Neuronal stem cell (in vitro differentiated cells): ENCODE data around the gene SMCP.

Experiments used
- DNase-seq: peaks from one replicate; pipeline ENCODE4 v3.0.0-alpha.2; 2013; ENCODE audit warnings: low spot score
- H2AFZ ChIP-seq: one replicate; pipeline ENCODE4 v1.6.1; 2013; ENCODE audit warnings: mild to moderate bottlenecking, low read length, inconsistent platforms
- H2AK5ac ChIP-seq: 2 replicates; pipeline ENCODE4 v1.6.1; 2013; ENCODE audit warnings: low read depth, mild to moderate bottlenecking, inconsistent platforms, low read length, moderate library complexity, mixed read lengths
- H2BK120ac ChIP-seq: 2 replicates; pipeline ENCODE4 v1.6.1; 2013; ENCODE audit warnings: low read depth, mild to moderate bottlenecking, inconsistent platforms, low read length, moderate library complexity, mixed read lengths
- H2BK12ac ChIP-seq: one replicate; pipeline ENCODE4 v1.6.1; 2013; ENCODE audit warnings: low read length, inconsistent platforms
- H2BK15ac ChIP-seq: 2 replicates; pipeline ENCODE4 v1.6.1; 2013; ENCODE audit warnings: mild to moderate bottlenecking, low read length, inconsistent platforms, mixed read lengths
- H2BK5ac ChIP-seq: one replicate; pipeline ENCODE4 v1.6.1; 2013; ENCODE audit warnings: inconsistent platforms, mild to moderate bottlenecking, low read length, moderate library complexity
- H3K14ac ChIP-seq: one replicate; pipeline ENCODE4 v1.6.1; 2013; ENCODE audit warnings: low read length, inconsistent platforms
- H3K18ac ChIP-seq: 2 replicates; pipeline ENCODE4 v1.6.1; 2013; ENCODE audit warnings: low read length, inconsistent platforms
- H3K23ac ChIP-seq: 2 replicates; pipeline ENCODE4 v1.6.1; 2013; ENCODE audit warnings: low read depth, mild to moderate bottlenecking, mixed read lengths, low read length, inconsistent platforms; ENCODE audit not compliant: poor library complexity
- H3K27ac ChIP-seq: replicated peaks from 3 replicates; pipeline ENCODE4 v1.5.1; 2013; ENCODE audit warnings: low read length, inconsistent platforms
- H3K27me3 ChIP-seq, 3 experiments: 2 replicates each; pipeline ENCODE4 v1.6.1; 2013; ENCODE audit warnings: low read length in 3 of 3, mild to moderate bottlenecking in 2 of 3, inconsistent platforms in 1 of 3, low read depth in 1 of 3, mixed read lengths in 1 of 3, moderate library complexity in 1 of 3; ENCODE audit not compliant: control insufficient read depth in 3 of 3, insufficient read depth in 3 of 3
- H3K36me3 ChIP-seq, 2 donors: replicated peaks in 1 of 2; 2 replicates each; pipeline ENCODE4 v1.6.1; 2013; ENCODE audit warnings: low read length in 2 of 2; ENCODE audit not compliant: control insufficient read depth in 2 of 2, insufficient read depth in 2 of 2
- H3K4ac ChIP-seq: 2 replicates; pipeline ENCODE4 v1.6.1; 2013; ENCODE audit warnings: inconsistent platforms, mild to moderate bottlenecking, low read length, moderate library complexity
- H3K4me1 ChIP-seq, 2 donors: 1 replicate in 1 of 2; 2 replicates in 1 of 2; pipeline ENCODE4 v1.6.1; 2013; ENCODE audit warnings: low read length in 2 of 2, low read depth in 1 of 2; ENCODE audit not compliant: control insufficient read depth in 2 of 2, insufficient read depth in 1 of 2
- H3K4me2 ChIP-seq: one replicate; pipeline ENCODE4 v1.6.1; 2013; ENCODE audit warnings: mild to moderate bottlenecking, low read length, inconsistent platforms; ENCODE audit not compliant: insufficient read depth, poor library complexity, severe bottlenecking
- H3K4me3 ChIP-seq, 2 donors: 2 replicates each; pipeline ENCODE4 v1.5.1; 2013; ENCODE audit warnings: low read length in 2 of 2, mild to moderate bottlenecking in 2 of 2, inconsistent platforms in 1 of 2, moderate library complexity in 1 of 2
- H3K79me1 ChIP-seq: one replicate; pipeline ENCODE4 v1.6.1; 2013; ENCODE audit warnings: low read depth, mild to moderate bottlenecking, inconsistent platforms, low read length, moderate library complexity
- H3K9ac ChIP-seq: one replicate; pipeline ENCODE4 v1.6.1; 2013; ENCODE audit warnings: mild to moderate bottlenecking, low read depth, low read length, inconsistent platforms; ENCODE audit not compliant: poor library complexity
- H3K9me3 ChIP-seq, 2 donors: replicated peaks in 1 of 2; 2 replicates each; pipeline versions ENCODE3 to v1.6.1; 2013; ENCODE audit warnings: low read length in 2 of 2, mild to moderate bottlenecking in 2 of 2, inconsistent platforms in 1 of 2, low read depth in 1 of 2, mixed read lengths in 1 of 2, moderate library complexity in 1 of 2; ENCODE audit not compliant: control insufficient read depth in 2 of 2, insufficient read depth in 1 of 2
- H4K8ac ChIP-seq: one replicate; pipeline ENCODE4 v1.6.1; 2013; ENCODE audit warnings: low read depth, mild to moderate bottlenecking, inconsistent platforms, low read length, moderate library complexity
- H4K91ac ChIP-seq: one replicate; pipeline ENCODE4 v1.6.1; 2013; ENCODE audit warnings: low read length, low read depth, mild to moderate bottlenecking, inconsistent platforms; ENCODE audit not compliant: poor library complexity
- WGBS, 2 donors: extraction: QIAGEN DNeasy Blood & Tissue Kit; methylation state at CpG; one replicate each; pipeline ENCODE4 v1.1.7; 2013; ENCODE audit warnings: missing lambda C conversion rate in 2 of 2, mixed read lengths in 1 of 2; ENCODE audit not compliant: insufficient read length in 2 of 2, insufficient replicate concordance in 1 of 2; ENCODE audit errors: extremely low coverage in 2 of 2; 5-methylcytosine and 5-hydroxymethylcytosine counted together

SMCP gene

GRCh38 chr1:152884966-152885624 is 7.0 kb downstream of the SMCP start:
- H2AFZ ChIP-seq: no peak overlapping the region

GRCh38 chr1:152886085-152886484 is 8.0 kb downstream of the SMCP start:
- Histone ChIP-seq H3K27me3 (peaks cover 0 to 5% (median 0%) of the 10 kb centered on the region in 3 experiments), H3K36me3 (no peaks in the 10 kb centered on the region), H2BK5ac (no peak overlapping the region), H2AK5ac (no peak overlapping the region), H3K4ac (no peak overlapping the region), H3K9me3 (peaks cover 0 to 2% of the 10 kb centered on the region in 2 donors), H3K4me1 (no peaks in the 10 kb centered on the region), H3K27ac (no peak overlapping the region), H2BK15ac (no peak overlapping the region), H3K4me2 (no peak overlapping the region), H2AFZ (no peak overlapping the region), H2BK12ac (no peak overlapping the region), H3K4me3 (no peak overlapping the region), H3K14ac (no peak overlapping the region), H3K18ac (no peak overlapping the region), H2BK120ac (no peak overlapping the region), H3K23ac (no peak overlapping the region), H3K9ac (no peak overlapping the region), H4K91ac (no peak overlapping the region), H4K8ac (no peak overlapping the region), H3K79me1 (peaks cover 2% of the 10 kb centered on the region)
- DNase-seq: no peak
- no CpG with 5 or more reads among the region's 3 CpGs for WGBS, 2 donors

More at GRCh38 chr1:152884966-152885624, 7.0 kb downstream of the SMCP start:
- Histone ChIP-seq H3K9me3 (peaks cover 0 to 2% of the 10 kb centered on the region in 2 donors), H3K4me3 (no peak overlapping the region), H3K23ac (no peak overlapping the region), H3K4me1 (no peaks in the 10 kb centered on the region), H3K4ac (no peak overlapping the region), H2BK120ac (no peak overlapping the region), H2BK12ac (no peak overlapping the region), H4K8ac (no peak overlapping the region), H3K36me3 (no peaks in the 10 kb centered on the region), H3K4me2 (no peak overlapping the region), H2BK5ac (no peak overlapping the region), H2BK15ac (no peak overlapping the region), H3K79me1 (peaks cover 2% of the 10 kb centered on the region), H3K18ac (no peak overlapping the region), H3K27ac (no peak overlapping the region), H3K14ac (no peak overlapping the region), H2AK5ac (no peak overlapping the region), H3K9ac (no peak overlapping the region), H4K91ac (no peak overlapping the region), H3K27me3 (peaks cover 0 to 5% (median 0%) of the 10 kb centered on the region in 3 experiments)
- WGBS, 2 donors: no CpG with 5 or more reads among the region's 4 CpGs
- no peak for DNase-seq

DNA sequence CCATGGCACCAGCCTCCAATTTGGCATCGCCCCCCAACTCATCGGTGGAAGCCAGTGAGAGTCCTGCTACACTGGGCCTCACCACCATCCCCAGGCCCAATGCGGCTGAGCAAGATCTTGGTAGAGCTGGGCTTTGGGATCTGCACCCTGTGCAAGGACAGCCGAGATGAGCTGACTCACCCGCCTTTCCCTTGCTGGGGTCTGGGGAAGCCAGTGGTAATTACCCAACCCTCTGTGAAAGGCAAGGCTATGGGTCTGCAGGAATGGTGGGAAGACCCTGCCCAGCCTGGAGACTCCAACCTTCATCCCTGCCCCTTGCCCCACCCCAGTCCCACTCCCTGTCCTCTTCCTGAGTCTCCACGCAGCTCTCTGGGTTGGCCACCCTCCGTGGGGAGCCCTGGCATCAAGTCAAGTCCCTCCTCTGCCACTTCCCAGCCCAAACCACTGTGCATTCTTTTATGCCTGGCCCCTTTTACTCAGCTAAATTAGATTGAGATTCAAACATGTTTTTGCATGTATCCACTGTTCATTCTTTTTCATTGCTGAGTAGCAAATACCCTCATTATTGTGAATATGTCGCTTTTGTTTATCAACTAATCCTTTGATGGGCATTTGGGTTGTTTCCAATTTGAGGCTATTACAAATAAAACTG is 8.8 kb downstream of the SMCP start:
- no peak overlapping the region for H3K4me3 ChIP-seq
- H3K14ac ChIP-seq: peak overlapping the region; percentile 65
- no peak overlapping the region for H3K27ac ChIP-seq
- H3K9ac ChIP-seq: no peak overlapping the region
- H3K79me1 ChIP-seq: peaks cover 2% of the 10 kb centered on the region
- no peak overlapping the region for H4K8ac ChIP-seq
- DNase-seq: no peak
- H2BK15ac ChIP-seq: no peak overlapping the region
- no peak overlapping the region for H2AFZ ChIP-seq
- H3K4ac ChIP-seq: peak overlapping the region; percentile 47
- WGBS, 2 donors: no CpG with 5 or more reads among the region's 8 CpGs
- no peaks in the 10 kb centered on the region for H3K36me3 ChIP-seq
- no peak overlapping the region for H4K91ac ChIP-seq
- H3K9me3 ChIP-seq: peaks cover 0 to 2% of the 10 kb centered on the region in 2 donors
- peak overlapping the region; percentile 39 for H3K23ac ChIP-seq
- no peak overlapping the region for H2BK5ac ChIP-seq
- peaks cover 0 to 5% (median 0%) of the 10 kb centered on the region in 3 experiments for H3K27me3 ChIP-seq
- no peak overlapping the region for H3K18ac ChIP-seq
- H2BK12ac ChIP-seq: no peak overlapping the region
- no peak overlapping the region for H3K4me2 ChIP-seq
- no peak overlapping the region for H2BK120ac ChIP-seq
- H3K4me1 ChIP-seq: no peaks in the 10 kb centered on the region
- no peak overlapping the region for H2AK5ac ChIP-seq

DNA sequence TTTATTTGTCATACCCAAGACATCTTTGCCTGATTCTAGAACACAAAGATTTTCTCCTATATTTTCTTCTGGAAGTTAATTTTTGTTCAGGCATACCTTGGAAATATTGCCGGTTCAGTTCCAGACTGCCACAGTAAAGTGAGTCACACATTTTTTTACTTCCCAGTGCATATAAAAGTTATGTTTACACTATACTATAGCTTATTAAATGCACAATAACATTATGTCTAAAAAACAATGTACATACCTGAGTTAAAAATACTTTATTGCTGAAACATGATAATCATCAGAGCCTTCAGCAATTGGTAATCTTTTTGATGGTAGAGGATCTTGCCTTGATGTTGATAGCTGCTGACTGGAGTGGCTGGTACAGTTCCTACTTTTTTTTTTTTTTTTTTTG is 10.0 kb downstream of the SMCP start:
- Histone ChIP-seq H2AFZ (no peak overlapping the region), H3K23ac (no peak overlapping the region), H3K9ac (no peak overlapping the region), H2AK5ac (no peak overlapping the region), H4K8ac (no peak overlapping the region), H4K91ac (no peak overlapping the region), H3K4me3 (no peak overlapping the region), H2BK12ac (no peak overlapping the region), H3K14ac (no peak overlapping the region), H3K27ac (no peak overlapping the region), H3K36me3 (no peaks in the 10 kb centered on the region), H2BK5ac (no peak overlapping the region), H3K79me1 (peaks cover 2% of the 10 kb centered on the region), H3K4ac (no peak overlapping the region), H3K4me2 (no peak overlapping the region), H2BK15ac (no peak overlapping the region), H3K18ac (no peak overlapping the region), H3K27me3 (peaks cover 0 to 5% (median 0%) of the 10 kb centered on the region in 3 experiments), H3K9me3 (peaks cover 0 to 2% of the 10 kb centered on the region in 2 donors), H2BK120ac (no peak overlapping the region), H3K4me1 (no peaks in the 10 kb centered on the region)
- no CpG with 5 or more reads among the region's 1 CpG for WGBS, 2 donors
- no peak for DNase-seq
